ENCODE results near the gene RMRP. TPM values are rescaled to one million over a fixed set of nuclear protein-coding genes. Genes with fewer than 3 reads are reported as not detected.
"Not testable (repeated sequence)": the region's sequence is repeated elsewhere in the genome, so short reads cannot be mapped to it uniquely, and the experiment has no call there.

RMRP gene
- total RNA-seq, 1 experiment from 2014 or later: 8,654 TPM

DNA sequence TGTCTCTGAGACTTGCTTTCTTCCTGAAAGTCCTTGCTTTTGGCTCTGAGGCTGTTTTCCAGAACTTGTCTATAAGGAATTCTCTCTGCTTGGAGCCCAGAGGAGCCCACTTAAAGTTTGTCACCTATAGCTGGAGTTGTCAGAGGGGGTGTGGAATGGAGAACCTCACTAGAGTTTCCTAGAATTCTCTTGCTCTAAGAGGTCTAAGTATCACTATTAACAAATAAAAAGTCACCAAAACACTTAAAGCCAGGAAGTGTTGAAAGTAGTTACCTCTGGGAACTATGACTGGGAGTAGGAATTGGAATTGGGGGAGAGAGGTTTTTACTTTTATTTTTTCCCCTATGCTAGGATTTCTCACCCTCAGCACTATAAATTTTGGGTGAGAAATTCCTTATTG is 22.1 kb downstream of the RMRP start:
- H3K9me3 ChIP-seq (replicated peaks): no peaks in the 10 kb centered on the region
- no peak overlapping the region for H3K27ac ChIP-seq
- H3K4me1 ChIP-seq: no peaks in the 10 kb centered on the region
- no peaks in the 10 kb centered on the region for H3K27me3 ChIP-seq
- H3K4me3 ChIP-seq: no peak overlapping the region
- DNase-seq: no peak
- no peaks in the 10 kb centered on the region for H3K36me3 ChIP-seq

DNA sequence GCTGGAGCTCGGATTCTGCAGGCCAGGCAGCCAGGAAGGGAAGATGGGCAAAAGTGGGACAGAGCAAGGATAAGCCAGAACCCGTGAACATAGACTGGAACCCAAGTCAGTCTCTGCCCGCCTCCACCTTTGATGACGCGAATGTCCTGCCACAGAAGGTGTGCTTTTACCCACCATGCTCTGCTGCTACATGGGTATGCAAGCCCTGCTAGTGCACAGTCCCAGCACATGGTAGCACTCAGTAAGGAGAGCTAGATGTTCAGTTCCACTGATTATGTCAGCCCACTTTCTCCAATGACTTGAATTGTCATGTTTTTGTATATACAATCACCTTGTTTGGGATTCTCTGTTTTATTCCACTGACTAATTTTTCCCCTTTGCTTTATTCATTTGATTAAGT is 28.2 kb downstream of the RMRP start:
- no peaks in the 10 kb centered on the region for H3K27me3 ChIP-seq
- no peak for DNase-seq
- no peak overlapping the region for H3K4me3 ChIP-seq
- no peaks in the 10 kb centered on the region for H3K36me3 ChIP-seq
- H3K4me1 ChIP-seq: no peaks in the 10 kb centered on the region
- H3K9me3 ChIP-seq (replicated peaks): no peaks in the 10 kb centered on the region
- no peak overlapping the region for H3K27ac ChIP-seq

DNA sequence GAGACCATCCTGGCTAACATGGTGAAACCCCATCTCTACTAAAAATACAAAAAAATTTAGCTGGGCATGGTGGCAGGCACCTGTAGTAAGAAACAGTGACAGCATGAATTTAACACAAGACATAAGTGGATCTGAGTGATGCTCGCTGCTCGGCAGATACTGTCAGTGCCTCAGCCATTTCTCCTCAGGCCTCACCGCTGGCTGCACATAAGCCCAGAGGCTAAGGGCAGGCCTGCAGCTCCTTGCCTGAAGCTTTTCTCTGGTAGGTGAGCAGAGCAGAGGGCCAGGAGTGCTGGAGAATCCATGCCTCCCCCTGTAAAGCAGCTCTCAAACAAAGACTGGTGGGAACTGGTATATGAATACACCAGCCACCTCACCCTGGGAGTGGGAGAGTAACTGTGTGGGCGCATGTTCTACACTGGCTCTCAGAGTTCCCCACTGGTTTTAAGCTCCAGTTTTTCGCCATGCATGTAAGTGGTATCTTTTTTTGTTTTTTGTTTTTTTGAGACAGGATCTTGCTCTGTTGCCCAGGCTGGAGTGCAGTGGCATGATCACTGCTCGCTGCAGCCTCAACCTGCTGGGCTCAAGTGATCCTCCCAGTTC is 29.3 kb downstream of the RMRP start:
- DNase-seq: no peak
- no peak overlapping the region for H3K4me3 ChIP-seq
- no peak overlapping the region for H3K27ac ChIP-seq
- H3K4me1 ChIP-seq: no peaks in the 10 kb centered on the region
- no peaks in the 10 kb centered on the region for H3K36me3 ChIP-seq
- H3K27me3 ChIP-seq: no peaks in the 10 kb centered on the region
- H3K9me3 ChIP-seq (replicated peaks): no peaks in the 10 kb centered on the region

DNA sequence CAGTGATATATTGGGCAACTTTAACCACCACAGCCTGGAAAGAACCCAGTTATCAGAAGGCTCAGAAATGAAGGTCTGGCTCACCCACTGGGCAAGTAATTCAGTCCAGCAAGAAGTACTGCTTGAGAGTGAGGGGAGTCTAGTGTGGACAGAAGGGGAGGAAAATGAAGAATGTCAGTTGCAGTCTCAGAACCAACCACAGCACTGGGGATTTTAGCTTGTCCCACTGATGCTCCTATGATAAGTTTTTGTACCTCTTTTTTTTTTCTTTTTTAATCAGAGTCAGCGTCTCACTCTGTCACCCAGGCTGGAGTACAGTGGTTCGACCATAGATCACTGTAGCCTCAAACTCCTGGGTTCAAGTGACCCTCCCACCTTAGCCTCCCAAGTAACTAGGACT is 30.2 kb downstream of the RMRP start:
- Histone ChIP-seq H3K4me1 (no peaks in the 10 kb centered on the region), H3K27ac (no peak overlapping the region), H3K27me3 (no peaks in the 10 kb centered on the region), H3K36me3 (no peaks in the 10 kb centered on the region), H3K4me3 (no peak overlapping the region), H3K9me3 (replicated peaks) (no peaks in the 10 kb centered on the region)
- no peak for DNase-seq

GRCh38 chr9:35619800-35620158 is 38.0 kb downstream of the RMRP start:
- Histone ChIP-seq H3K36me3 (no peaks in the 10 kb centered on the region), H3K4me1 (peaks cover 4% of the 10 kb centered on the region; the same call in 1 of the 2 replicates), H3K9me3 (replicated peaks) (no peaks in the 10 kb centered on the region), H3K27ac (no peak overlapping the region), H3K4me3 (no peak overlapping the region), H3K27me3 (no peaks in the 10 kb centered on the region)
- peak; percentile 21 to 37 for DNase-seq

- H3K36me3 ChIP-seq: no peaks in the 10 kb centered on the region
- peak in 1 of 2 experiments; percentile 26 for DNase-seq
- no peak overlapping the region for H3K4me3 ChIP-seq
- no peak overlapping the region for H3K27ac ChIP-seq
- H3K27me3 ChIP-seq: no peaks in the 10 kb centered on the region
- H3K4me1 ChIP-seq: peaks cover 4% of the 10 kb centered on the region; the same call in 1 of the 2 replicates
- H3K9me3 ChIP-seq (replicated peaks): no peaks in the 10 kb centered on the region
These were observed 38.7 kb downstream of the RMRP start for GRCh38 chr9:35618854-35619799.

- no peaks in the 10 kb centered on the region for H3K36me3 ChIP-seq
- no peak within 1 kb of the TSS for H3K27ac ChIP-seq
- no peak for DNase-seq
- no peaks in the 10 kb centered on the region for H3K9me3 ChIP-seq (replicated peaks)
- H3K4me3 ChIP-seq: no peak within 1 kb of the TSS
- no peaks in the 10 kb centered on the region for H3K27me3 ChIP-seq
- peaks cover 4% of the 10 kb centered on the region; the same call in 1 of the 2 replicates for H3K4me1 ChIP-seq
These were observed 39.5 kb downstream of the RMRP start, which contains the start of gene CD72 for GRCh38 chr9:35618325-35618727. Gene CD72 (minus strand): TSS chr9:35618413. CDS start chr9:35618303, 110 bp downstream.

DNA sequence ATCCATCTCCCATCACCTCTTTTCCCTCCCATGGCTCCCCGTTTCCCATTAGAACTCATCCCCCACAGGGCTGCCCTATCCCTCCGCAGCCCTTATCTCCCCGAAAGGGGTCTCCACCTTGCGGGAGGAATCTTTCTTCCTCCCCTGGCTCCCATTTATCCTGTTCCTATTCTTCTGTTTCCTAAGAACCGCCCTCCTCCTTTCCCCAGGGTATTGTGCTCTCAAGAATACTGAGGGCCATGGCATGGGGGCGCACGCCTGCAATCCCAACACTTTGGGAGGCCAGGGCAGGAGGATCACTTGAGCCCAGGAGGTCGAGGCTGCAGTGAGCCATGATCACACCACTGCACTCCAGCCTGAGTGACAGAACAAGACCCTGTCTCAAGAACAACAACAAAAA is 40.3 kb downstream of the RMRP start:
- no peak overlapping the region for H3K4me3 ChIP-seq
- no peaks in the 10 kb centered on the region for H3K9me3 ChIP-seq (replicated peaks)
- H3K27ac ChIP-seq: no peak overlapping the region
- no peak for DNase-seq
- no peaks in the 10 kb centered on the region for H3K27me3 ChIP-seq
- H3K36me3 ChIP-seq: no peaks in the 10 kb centered on the region
- H3K4me1 ChIP-seq: peaks cover 4% of the 10 kb centered on the region; the same call in 1 of the 2 replicates

DNA sequence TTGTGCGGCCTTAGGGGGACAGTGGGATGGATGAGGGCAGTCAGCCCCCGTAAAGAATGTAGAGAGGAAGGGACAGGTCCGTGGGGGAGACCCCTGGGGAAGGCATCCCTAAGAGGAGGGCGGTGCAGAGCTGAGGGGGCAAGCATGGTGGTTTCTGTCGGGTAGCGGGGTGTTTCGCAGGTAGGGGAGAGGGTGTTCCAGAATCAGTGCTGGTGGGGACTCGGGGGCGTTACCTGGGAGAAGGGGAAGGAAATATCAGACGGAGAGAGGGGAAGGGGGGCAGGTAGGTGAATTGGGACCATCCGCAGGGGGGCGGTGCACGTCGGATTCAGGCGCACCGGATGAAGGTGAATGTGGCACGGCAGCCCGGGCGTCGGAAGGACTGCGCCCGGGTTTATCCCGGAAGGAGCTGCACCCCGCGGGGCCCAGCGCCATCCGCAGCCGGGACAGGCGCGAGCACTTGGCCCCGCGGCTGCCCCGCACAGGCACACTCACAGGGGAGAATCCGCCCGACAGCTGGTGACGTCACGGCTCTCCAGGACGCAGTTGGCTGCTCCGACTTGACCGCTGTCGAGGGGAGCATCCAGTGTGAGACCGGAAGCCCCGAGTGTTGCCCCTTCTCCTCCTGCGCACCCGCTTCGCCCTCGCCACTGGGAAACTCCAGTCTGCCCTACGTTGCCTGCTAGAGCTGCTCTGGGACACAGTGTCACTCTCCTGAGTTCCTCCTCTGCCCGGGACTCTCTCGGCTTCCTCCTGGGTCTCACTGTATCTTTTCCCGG is 40.9 kb downstream of the RMRP start:
- H3K9me3 ChIP-seq (replicated peaks): no peaks in the 10 kb centered on the region
- DNase-seq: no peak
- no peaks in the 10 kb centered on the region for H3K36me3 ChIP-seq
- H3K4me1 ChIP-seq: peaks cover 4% of the 10 kb centered on the region; the same call in 1 of the 2 replicates
- no peak overlapping the region for H3K27ac ChIP-seq
- no peak overlapping the region for H3K4me3 ChIP-seq
- H3K27me3 ChIP-seq: no peaks in the 10 kb centered on the region

DNA sequence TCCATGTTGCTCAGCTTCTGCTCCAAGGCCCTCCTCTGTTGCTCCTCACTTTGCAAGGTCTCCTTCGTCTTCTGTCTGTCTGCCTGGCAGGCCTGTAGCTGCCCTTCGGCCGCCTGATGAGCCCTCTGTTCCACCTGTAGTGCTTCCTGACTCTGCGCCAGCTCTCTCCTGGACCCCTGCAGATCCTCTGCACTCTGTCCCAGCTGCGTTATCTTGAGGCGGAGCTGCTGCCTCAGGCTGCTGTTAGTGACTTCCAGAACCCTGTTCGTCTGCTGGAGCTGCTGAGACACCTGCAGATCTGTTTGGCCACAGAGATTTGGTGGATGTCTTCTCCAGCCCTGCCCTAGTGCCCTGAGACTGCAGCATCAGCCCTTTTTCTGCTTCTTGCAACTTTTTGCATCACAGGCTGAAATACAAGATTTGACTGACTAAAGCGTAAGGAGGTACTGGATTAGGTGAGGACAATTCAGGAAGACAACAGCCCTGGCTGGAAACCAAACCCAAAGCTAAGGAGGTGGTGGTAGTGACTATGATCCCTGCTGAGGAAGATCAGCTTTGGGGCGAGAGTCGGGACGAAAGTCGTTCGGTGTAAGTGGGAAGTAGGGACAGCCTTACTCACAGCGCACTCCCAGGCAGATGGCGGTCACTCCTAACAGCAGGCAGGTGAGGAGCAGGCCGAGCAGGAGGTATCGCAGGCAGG is 41.7 kb downstream of the RMRP start:
- no peak for DNase-seq
- Histone ChIP-seq H3K27me3 (no peaks in the 10 kb centered on the region), H3K36me3 (no peaks in the 10 kb centered on the region), H3K9me3 (replicated peaks) (no peaks in the 10 kb centered on the region), H3K4me1 (peaks cover 4% of the 10 kb centered on the region; the same call in 1 of the 2 replicates), H3K4me3 (no peak overlapping the region), H3K27ac (no peak overlapping the region)

- Histone ChIP-seq H3K27me3 (no peaks in the 10 kb centered on the region), H3K27ac (no peak overlapping the region), H3K4me3 (no peak overlapping the region), H3K4me1 (no peaks in the 10 kb centered on the region), H3K36me3 (no peaks in the 10 kb centered on the region), H3K9me3 (replicated peaks) (no peaks in the 10 kb centered on the region)
- DNase-seq: no peak
These were observed 45.0 kb downstream of the RMRP start for GRCh38 chr9:35612843-35613242.

DNA sequence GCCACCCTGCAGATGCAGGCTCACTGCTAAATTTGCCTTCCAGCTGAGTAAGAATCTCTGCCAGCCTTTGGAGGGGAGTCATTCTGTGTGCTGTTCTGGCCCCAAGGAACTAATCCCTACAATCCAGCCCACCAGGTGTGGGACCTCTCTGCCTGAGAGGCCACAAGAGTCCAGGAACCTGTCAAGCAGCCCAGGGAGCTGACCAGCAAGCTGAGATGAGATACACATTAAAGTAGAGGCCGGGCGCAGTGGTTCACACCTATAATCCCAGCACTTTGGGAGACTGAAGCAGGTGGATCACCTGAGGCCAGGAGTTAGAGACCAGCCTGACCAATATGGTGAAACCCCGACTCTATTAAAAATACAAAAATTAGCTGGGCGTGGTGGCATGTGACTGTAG is 45.8 kb downstream of the RMRP start:
- DNase-seq: not testable (repeated sequence)

GRCh38 chr9:35611230-35611797 is 46.5 kb downstream of the RMRP start:
- Histone ChIP-seq H3K36me3 (no peaks in the 10 kb centered on the region), H3K9me3 (replicated peaks) (no peaks in the 10 kb centered on the region), H3K27ac (no peak overlapping the region), H3K4me3 (no peak overlapping the region), H3K4me1 (0 out of 2 replicates have a peak, but pooled peaks cover 2% of the 10 kb centered on the region), H3K27me3 (no peaks in the 10 kb centered on the region)
- peak in 1 of 2 experiments; percentile 46 for DNase-seq

More for the DNA sequence above, 45.8 kb downstream of the RMRP start:
- H3K27ac ChIP-seq; H3K9me3 ChIP-seq (replicated peaks); H3K36me3 ChIP-seq; H3K4me1 ChIP-seq; H3K27me3 ChIP-seq; H3K4me3 ChIP-seq: not testable (repeated sequence)

DNA sequence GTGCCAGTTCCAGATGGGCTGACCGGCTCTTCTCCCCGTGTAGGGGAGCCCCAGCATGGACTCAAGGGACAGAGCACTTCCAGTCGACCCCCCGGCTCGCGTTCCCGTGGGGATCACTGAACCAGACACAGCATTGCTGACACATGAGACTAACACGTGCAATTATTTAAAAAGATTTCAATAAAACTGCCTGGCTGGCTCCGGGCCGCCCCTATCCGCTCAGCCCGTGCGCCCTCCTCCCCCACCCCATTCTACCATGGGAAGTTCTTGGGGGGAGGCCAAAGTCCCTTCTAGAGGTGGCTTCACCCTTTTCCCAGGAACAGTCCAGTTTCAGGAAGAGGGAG is 48.0 kb downstream of the RMRP start:
- Histone ChIP-seq H3K36me3 (no peaks in the 10 kb centered on the region), H3K27me3 (no peaks in the 10 kb centered on the region), H3K27ac (no peak overlapping the region), H3K9me3 (replicated peaks) (no peaks in the 10 kb centered on the region), H3K4me3 (no peak overlapping the region), H3K4me1 (0 out of 2 replicates have a peak, but pooled peaks cover 4% of the 10 kb centered on the region)
- no peak for DNase-seq

Data from SJCRH30 (cell line).